ENCODE results near the gene MMD2.

DNA sequence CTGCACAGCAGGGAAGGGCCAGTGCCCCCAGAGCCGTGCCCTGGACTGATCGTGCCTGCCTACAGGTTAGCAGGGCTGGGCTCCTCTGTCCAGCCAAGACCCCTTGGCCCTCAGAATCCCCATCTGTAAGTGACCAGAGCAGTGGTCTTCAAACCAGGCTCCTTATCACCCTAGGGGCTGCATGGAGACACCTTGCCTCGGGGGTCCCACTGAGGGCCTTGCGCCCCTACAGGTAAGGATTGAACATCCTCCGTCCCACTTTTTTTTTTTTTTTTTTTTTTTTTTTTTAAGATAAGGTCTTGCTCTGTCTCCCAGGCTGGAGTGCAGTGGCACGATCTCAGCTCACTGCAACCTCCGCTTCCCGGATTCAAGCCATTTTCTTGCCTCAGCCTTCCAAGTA is 42.9 kb downstream of the MMD2 start:
- TF ChIP-seq CTCF (IDR thresholded peaks at IDR 0.05; ENCODE audit: insufficient read depth, low read length), result no peak
- TF ChIP-seq REST (IDR thresholded peaks at IDR 0.05; ENCODE audit: insufficient replicate concordance, low read depth), result no peak
- no peak for TF ChIP-seq POLR2AphosphoS5 (IDR thresholded peaks at IDR 0.05; ENCODE audit: low read depth)
- TF ChIP-seq GABPA (IDR thresholded peaks at IDR 0.05; ENCODE audit: low read depth), result no peak

Data from HL-60 (cell line).